Measurements from ENCODE around the gene ATP6AP1. TPM values are rescaled to one million over a fixed set of nuclear protein-coding genes. Genes with fewer than 3 reads are reported as not detected.
A peak's percentile ranks its signal among the peaks of the same experiment; 100 is the strongest.

Gene ATP6AP1
- total and polyA plus RNA-seq, 9 of the 15 experiments (the other 6 are each of a cell fraction or from before 2014, with no cell fraction given): 8.3 to 90.5 (median 52.9) TPM

- TF ChIP-seq KDM1A (IDR thresholded peaks at IDR 0.05): peak; percentile 41 to 46; a peak in 2 of 4 replicates
- TF ChIP-seq NFIC (IDR thresholded peaks at IDR 0.05): 0 out of 2 replicates have a peak, but pooled peaks have one; percentile 28
- peak; percentile 93 for TF ChIP-seq MAFG (tag; conservative IDR thresholded peaks at IDR 0.05)
- TF ChIP-seq POLR2B (IDR thresholded peaks at IDR 0.05; ENCODE audit: low read depth, partially characterized antibody): peak; percentile 61
- peak; percentile 44; the same call in 1 of the 2 replicates for TF ChIP-seq SMARCC2 (IDR thresholded peaks at IDR 0.05; ENCODE audit: low read depth)
Observed at GRCh38 chrX:154484255-154485149, 56.0 kb downstream of the ATP6AP1 start (continued).

DNA sequence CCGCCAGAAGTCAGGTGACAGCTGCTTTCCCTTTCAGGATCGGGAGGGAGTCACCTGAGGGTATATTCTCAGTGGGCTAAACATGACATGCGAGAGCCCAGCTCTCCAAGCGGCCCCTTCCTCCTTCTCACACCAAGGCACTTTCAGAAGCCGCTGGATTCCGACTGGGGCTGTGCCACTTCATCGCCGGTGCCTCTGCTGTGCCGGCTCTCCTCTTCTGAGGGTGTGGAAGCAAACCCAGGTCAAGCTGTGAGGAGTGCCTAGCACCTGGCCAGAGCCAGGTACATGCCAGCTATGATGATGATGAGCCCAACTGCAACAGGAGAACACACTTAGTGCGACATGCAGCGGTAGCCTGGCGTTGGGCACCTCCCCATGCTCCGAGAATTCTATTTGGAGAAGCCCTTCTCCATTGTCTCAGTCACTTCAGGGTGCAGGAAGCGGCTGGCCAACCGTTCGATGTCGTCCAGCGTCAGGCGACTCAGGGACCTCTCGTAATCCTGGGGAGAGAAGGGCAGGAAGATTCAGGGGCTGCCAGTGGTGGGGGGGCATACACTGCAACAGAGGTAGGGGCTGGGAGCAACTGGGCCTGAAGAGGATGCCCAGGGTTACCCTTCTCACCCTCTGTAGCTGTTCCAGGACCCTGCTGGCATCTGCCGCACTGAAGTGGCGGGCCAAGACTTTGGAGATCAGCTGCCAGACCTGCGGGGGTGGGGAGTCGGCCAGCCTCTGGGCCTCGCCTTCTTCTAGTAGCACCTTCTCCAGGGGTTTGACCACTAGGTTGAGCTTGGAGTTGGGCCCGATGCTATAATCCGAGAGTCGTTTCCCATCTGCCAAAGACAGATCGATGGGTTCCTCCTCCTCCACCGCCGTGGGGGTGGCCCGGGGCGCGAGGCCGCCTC, 56.9 kb downstream of the ATP6AP1 start:
- Histone ChIP-seq H3K9me1 (ENCODE audit: control insufficient read depth, insufficient read depth, low read length) (no peaks in the 10 kb centered on the region), H3K27ac (ENCODE audit: extremely low read depth, low read depth, low read length) (peak overlapping the region; percentile 87), H3K4me3 (peak overlapping the region; percentile 83), H3K79me2 (ENCODE audit: control insufficient read depth, insufficient read depth, low read length) (peaks cover 67% of the 10 kb centered on the region), H3K27me3 (ENCODE audit: control insufficient read depth in 2 of 2, insufficient read depth in 2 of 2, low read length in 2 of 2) (no peaks in the 10 kb centered on the region), H4K20me1 (replicated peaks; ENCODE audit: control insufficient read depth, insufficient read depth, low read length) (peaks cover 7% of the 10 kb centered on the region; the same call in 1 of the 2 replicates), H3K9me3 (replicated peaks; ENCODE audit: control insufficient read depth, insufficient read depth, low read depth, low read length) (no peaks in the 10 kb centered on the region), H3K4me1 (replicated peaks in 1 of 2; ENCODE audit: control insufficient read depth in 2 of 2, insufficient read depth in 2 of 2, low read length in 2 of 2) (peaks cover 44 to 83% of the 10 kb centered on the region in 2 experiments), H3K36me3 (ENCODE audit: control insufficient read depth, insufficient read depth, low read length) (peaks cover 50% of the 10 kb centered on the region), H3K9ac (ENCODE audit: insufficient read depth in 1 of 2, low read depth in 2 of 2, low read length in 2 of 2) (peak overlapping the region; percentile 84 to 97), H2AFZ (ENCODE audit: low read depth, low read length) (no peak overlapping the region), H3K4me2 (ENCODE audit: insufficient read depth, low read length) (peak overlapping the region; percentile 91)
- intact Hi-C loops (cut with micrococcal nuclease) (loop anchor here (2.0 to 5.0 kb wide), 2 partner anchors 55 to 88 kb away; partner anchors contain the start of gene RPL10), in situ Hi-C loops (cut with MboI) (no loop called here)
- ATAC-seq (peak; percentile 0; the same call in 1 of the 3 replicates), FAIRE-seq (no peak), DNase-seq (ENCODE audit: extremely low read depth in 1 of 4, low spot score in 3 of 4) (peak in 2 of 4 experiments; percentile 33 to 49)
- POLR2A ChIA-PET: interaction anchor here (0.6 to 2.1 kb wide), 9 partner anchors 7 to 87 kb away, joined by 3 to 10 read pairs (median 4); partner anchors contain the start of genes DNASE1L1 and RPL10
- CTCF ChIA-PET (ENCODE audit: low intra/inter-chr PET ratio): no interaction called here
- WGBS (ENCODE audit: insufficient coverage, low coverage, missing lambda C conversion rate): 10% methylated on average over 22 of the region's 35 CpGs
- BruUV-seq (replicated peaks): TSS peak; percentile 25
- TF ChIP-seq ZNF740 (CRISPR knock-in tag; IDR thresholded peaks at IDR 0.05) (no peak), ZNF740 (tag; IDR thresholded peaks at IDR 0.05) (0 out of 4 replicates have a peak, but pooled peaks of 1 of the 2 experiments have one; percentile 35), RBBP5 (IDR thresholded peaks at IDR 0.05; ENCODE audit: borderline replicate concordance, insufficient read depth, low read length, poor library complexity, severe bottlenecking) (peak; percentile 69), HEY1 (CRISPR knock-in tag; IDR thresholded peaks at IDR 0.05; ENCODE audit: borderline replicate concordance) (no peak), MAX (CRISPR knock-in tag; IDR thresholded peaks at IDR 0.05) (peak; percentile 54), MEIS2 (IDR thresholded peaks at IDR 0.05; ENCODE audit: partially characterized antibody) (peak; percentile 8), NR2C2 (CRISPR knock-in tag; IDR thresholded peaks at IDR 0.05) (no peak), NR2C2 (tag; IDR thresholded peaks at IDR 0.05) (peak; percentile 8; the same call in 1 of the 2 replicates), LCOR (CRISPR knock-in tag; IDR thresholded peaks at IDR 0.05) (0 out of 2 replicates have a peak, but pooled peaks have one; percentile 12)

Measured in K562 (cell line).